GM11168 (cell line): ENCODE measurements around the gene BGN.

Experiments used
- in situ Hi-C: fragments of 300-500 bp; cut with MboI; formaldehyde crosslinking; loops from one replicate; pipeline ENCODE4 v1.12.0; 2022; ENCODE audit warnings: low sequenced_read_pairs; ENCODE audit not compliant: unreplicated experiment

The BGN gene

GRCh38 chrX:153523269-153523668 is 28.5 kb downstream of the BGN start:
- in situ Hi-C loops: no loop called here

GRCh38 chrX:153524234-153524633 is 29.5 kb downstream of the BGN start:
- in situ Hi-C loops: no loop called here

- in situ Hi-C loops: no loop called here
These were observed 30.7 kb downstream of the BGN start for GRCh38 chrX:153525451-153525850.

DNA sequence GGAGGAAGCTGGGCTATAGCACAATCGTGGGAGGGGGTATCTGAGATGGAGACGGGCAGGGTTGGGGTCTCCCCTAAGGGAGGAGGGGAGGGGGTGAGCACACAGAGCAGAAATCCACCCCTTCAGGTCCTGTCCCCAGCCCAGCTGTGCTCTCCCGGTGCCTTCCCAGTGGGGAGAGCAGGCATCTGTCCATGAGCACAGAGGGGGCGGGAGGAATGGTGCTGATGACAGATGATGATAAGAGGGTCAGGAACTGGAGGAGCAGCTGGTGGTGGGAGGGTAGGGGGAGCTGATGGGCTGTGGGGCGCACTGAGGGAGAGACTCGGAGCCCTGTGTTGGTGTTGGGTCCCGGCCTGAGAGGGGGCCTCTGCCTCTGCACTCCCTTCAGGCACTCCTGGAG is 31.3 kb downstream of the BGN start:
- in situ Hi-C loops: no loop called here

DNA sequence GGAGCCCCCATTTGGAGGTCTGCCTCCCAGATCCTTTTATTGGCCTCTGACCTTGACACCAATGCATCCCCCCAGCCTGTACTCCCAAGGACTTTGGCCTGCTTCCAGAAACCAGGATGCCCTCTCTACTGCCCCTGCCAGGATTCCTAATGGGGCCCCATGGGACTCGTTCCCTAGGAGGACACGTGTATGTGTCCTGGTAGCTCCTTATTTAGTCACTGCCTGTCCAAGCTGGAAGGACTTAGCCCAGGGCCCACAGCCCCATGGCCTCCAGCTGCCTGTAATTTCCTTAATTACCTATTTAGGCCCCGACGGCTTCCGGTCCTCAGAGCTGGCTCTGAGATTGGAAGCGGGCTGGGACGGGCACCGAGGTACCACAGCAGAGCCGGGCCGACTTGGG is 32.0 kb downstream of the BGN start:
- in situ Hi-C loops: no loop called here

GRCh38 chrX:153527208-153527607 is 32.4 kb downstream of the BGN start:
- in situ Hi-C loops: no loop called here

DNA sequence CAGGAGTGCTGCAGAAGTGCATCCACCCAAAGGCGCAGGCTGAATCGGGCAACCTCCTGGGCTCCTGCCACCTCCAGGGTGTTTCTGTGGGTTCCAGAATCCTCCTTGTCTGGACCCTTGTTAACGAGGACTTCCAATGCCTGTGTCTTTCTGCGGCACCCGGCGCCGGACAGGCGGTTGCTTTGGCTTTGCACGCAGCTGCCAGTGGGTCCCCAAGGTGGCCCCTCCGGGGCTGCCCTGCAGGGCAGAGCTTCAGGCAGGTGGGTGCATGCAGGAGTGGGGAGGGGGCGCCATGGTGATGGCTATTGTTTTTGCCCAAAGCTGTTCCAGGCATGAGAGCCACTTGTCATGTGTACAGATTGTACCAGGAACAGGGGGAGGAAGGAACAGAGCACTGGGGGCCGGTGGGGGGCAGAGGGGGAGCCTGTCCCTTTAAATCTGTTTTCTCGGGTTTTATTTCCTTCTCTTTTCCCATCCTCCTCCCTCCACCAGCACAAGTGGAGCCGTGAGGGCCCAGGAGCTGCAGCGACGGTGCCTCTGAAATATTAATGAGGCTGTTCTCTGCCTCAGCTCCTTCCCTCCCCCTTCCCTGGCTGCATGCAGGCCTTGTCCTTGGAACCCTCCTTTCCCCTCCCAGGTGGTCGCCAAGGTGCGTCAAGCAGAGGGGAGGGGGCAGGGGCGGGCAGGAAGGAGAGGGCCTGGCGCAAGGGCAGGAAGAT is 35.8 kb downstream of the BGN start:
- in situ Hi-C loops: no loop called here

GRCh38 chrX:153533091-153533490 is 38.3 kb downstream of the BGN start:
- in situ Hi-C loops: no loop called here

- in situ Hi-C loops: no loop called here
These were observed 42.3 kb downstream of the BGN start for GRCh38 chrX:153537080-153537479.

- in situ Hi-C loops: no loop called here
These were observed 42.9 kb downstream of the BGN start for GRCh38 chrX:153537526-153538295.

- in situ Hi-C loops: no loop called here
These were observed 43.6 kb downstream of the BGN start for GRCh38 chrX:153538424-153538823.

DNA sequence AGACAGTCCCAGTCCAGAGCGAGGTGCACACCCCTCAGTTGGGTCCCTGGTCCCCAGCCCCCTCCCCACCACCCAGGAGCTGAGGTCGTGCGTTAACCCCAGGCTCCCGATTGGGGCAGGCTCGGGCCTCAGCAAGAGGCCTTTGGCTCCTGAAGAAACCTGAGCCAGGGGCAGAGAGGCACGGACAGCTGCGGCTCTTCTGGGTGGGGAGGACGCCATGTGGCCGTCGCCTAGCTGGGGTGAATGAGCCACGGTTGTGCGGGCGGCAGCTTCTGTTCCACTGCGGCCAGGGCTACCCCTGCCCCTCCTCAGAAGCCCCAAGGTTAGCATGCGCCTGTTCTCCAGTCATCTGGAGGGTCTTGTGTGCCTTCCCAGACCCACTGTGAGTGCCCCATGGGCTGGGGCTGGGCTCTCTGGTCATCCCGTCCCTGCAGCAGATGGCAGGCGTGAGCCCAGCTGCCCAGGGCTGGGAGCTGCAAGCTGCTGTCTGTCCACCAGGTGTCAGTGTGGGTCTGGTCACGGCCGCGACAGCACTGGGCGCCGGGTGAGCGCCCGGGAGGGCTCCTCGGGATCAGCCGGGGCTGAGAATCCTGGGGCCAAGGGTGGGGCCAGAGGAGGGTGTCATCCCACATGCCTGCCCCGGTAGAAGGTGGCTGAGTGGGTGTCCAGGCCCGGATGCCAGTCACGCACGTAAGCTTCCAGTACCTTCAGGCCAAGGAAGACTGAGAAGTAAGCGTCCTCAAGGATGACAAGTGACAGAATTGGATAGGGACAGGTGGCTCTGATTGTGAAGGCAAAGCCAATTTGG is 44.6 kb downstream of the BGN start:
- in situ Hi-C loops: no loop called here

DNA sequence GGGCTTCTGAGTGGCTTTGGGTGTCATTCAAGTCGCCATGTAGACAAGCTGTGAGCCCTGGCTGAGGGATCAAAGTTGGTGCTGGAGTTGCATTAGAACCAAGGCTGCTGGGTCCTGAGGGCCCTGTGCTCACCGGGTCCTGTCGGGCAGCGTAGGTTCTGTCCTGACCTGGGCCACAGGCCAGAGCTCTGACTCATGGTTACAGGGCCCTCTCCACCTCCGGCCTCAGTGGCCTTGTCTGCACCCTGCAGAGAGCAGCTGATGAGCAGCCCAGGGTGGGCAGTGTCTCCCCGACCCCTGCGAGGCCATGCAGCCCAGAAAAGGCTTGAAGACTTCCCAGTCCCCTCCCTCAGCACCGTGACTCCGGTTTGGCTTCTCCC is 45.2 kb downstream of the BGN start:
- in situ Hi-C loops: no loop called here

DNA sequence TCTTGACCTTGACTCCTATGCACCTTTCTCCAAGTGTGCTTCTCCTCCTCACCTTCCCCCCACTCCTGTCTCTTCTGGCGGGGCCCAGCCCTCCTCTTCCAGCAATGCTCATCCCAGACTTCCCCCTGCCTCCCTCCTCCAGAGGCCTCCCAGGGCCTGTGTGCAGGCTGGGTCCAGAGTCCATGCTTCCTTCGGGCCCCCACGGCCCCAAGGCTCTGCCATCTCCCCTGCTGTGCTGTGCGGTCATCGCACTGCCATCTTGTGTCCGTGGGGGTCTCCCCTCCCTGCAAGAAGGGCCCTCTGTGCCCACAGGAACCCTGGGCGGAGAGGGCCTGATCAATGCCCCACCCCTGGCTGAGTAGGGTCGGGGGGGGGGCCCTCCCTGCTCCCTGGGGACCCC is 49.9 kb downstream of the BGN start:
- in situ Hi-C loops: no loop called here

DNA sequence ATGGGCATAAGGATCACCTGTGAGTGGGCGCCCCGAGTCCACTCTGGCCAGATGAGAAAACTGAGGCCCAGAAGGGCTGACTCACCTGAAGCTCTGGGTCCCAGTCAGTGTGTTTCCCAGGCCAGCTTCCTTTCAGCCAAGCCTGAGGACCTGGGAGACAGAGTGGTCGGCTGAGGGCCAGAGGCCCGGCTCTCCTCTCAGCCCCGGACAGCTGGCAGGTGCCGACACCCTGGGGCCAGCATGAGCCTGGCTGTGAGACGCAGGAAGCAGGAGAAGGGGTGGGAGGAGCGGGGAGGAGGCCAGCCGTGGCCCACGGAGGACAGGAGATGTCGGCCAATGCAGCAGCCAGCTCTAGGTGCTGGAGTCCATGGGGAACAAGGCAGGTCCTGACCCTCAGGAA is 51.6 kb downstream of the BGN start:
- in situ Hi-C loops: no loop called here

- in situ Hi-C loops: no loop called here
These were observed 52.4 kb downstream of the BGN start for GRCh38 chrX:153547195-153547594.

DNA sequence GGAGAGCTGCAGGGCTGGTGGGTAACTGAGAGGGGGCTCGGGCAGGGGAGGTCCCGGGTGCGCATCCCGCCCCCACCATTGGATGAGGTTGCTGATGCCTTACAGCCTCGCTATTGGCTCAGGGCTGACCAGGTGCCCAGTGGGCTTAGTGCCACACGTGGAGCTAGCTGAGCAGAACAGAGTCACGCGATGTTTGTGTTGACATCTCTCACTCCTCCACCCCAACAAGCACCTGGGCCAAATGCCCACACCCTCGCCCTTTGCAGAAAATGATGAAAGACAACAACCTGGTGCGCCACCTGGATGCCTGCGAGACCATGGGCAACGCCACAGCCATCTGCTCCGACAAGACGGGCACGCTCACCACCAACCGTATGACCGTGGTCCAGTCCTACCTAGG is 54.5 kb downstream of the BGN start:
- in situ Hi-C loops: no loop called here

DNA sequence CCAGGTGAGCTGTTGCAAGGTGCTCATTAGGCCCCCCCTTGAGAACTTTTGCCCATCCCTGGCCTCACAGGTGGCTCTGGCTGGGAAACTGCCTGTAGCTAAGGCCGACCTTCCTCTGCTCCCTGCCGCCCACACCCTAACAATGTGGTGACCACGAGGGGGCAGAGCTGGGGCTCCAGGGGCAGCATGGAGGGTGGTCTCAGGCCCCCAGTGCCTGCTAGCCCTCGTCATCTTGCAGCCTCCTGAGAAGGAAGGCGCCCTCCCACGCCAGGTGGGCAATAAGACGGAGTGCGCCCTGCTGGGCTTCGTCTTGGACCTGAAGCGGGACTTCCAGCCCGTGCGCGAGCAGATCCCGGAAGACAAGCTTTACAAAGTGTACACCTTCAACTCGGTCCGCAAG is 55.0 kb downstream of the BGN start:
- in situ Hi-C loops: loop anchor here (10.0 kb wide), 1 partner anchor 115 kb away; no protein-coding TSS in a partner anchor

- in situ Hi-C loops: loop anchor here (10.0 kb wide), 1 partner anchor 114 kb away; no protein-coding TSS in a partner anchor
These were observed 56.4 kb downstream of the BGN start for GRCh38 chrX:153551135-153551534.

DNA sequence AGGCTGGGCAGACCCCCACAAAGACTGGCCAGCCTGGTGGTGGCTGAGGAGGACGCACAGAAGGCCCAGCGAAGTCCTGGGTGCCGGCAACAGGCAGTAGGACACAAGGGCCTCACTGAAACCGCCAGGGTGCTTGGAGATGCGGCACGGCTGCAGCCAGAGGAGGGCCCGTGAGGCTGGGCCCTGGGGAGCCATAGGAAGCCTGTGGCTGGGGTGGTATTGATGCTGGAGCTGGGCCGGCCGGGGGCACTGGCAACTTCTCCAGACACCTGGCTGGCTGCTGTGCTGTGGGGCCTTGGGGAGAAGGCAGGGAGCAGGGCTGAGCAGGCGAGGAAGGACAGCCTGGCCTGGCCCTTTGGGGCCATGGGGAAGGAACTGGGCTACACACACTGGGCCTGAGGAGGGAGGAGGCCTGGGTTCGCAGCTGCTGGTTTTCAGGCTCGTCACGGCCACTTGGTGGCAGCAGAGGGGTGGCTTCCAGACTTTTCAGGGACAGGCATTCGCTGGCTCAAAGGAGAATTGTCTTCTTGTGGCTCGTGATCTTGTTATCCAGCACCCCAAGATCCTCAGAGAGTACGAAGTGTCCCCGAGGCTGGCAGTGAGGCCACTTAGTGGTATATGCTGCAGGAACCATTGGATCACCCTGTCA is 59.9 kb downstream of the BGN start:
- in situ Hi-C loops: loop anchor here (10.0 kb wide), 1 partner anchor 110 kb away; no protein-coding TSS in a partner anchor
